Measurements from ENCODE around the gene TGFB1I1. TPM values are rescaled to one million over a fixed set of nuclear protein-coding genes. Genes with fewer than 3 reads are reported as not detected.

Gene TGFB1I1
- polyA plus RNA-seq (2013, experiment 1 of 2): 125 TPM
- polyA plus RNA-seq (2013, experiment 2 of 2): 118 TPM

DNA sequence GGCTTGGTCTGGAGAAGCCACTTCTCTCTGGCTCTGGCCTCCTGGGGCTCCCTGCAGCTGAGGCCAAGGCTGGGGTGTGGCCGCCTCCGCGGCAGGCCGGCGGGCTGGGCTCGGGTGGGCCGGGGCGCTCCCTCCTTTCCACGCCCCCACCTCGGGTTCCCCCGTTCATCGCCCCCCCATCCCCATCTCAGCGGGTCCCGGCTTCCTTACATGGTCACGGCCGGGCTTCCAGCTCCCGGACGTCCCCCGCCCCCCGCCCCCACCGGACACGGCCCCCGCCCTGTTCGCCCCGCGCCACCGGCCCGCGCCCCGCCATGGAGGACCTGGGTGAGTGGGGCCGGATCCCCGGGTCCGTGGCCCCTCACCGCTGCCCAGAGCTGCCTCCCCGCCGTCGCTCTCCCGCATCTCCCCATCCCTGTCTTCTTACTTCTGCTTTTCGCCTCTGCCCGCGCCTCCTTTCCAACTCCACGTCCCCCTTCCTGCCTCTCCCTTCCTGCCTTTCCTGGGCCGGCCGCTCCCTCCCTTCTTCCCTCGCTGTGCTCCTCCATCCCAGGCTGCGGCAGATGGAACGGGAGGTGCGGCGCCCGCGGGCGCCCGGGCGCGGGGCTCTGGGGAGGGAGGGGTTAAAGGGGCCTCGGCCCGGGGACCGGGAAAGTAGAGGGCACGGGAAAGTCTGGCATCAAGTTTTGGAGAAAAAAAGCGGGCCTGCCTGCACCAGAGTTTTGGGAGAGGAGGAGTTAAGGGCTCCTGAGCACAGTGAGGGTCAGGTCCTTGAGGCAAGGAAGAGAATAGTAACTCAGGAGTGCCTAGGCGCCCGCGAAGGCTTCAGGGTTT, at the start of gene TGFB1I1:
TGFB1I1 (plus strand) TSS at position 278 of the 834 bp plus-strand sequence; CDS start at position 315, 37 bp downstream.
- WGBS: 2% methylated on average over 36 of the region's 63 CpGs
- Histone ChIP-seq H2BK12ac (ENCODE audit: low read length in 2 of 2) (peak within 1 kb of the TSS; percentile 69 to 91), H3K27me3 (ENCODE audit: control insufficient read depth in 1 of 2, insufficient read depth in 1 of 2, low read length in 2 of 2) (no peaks in the 10 kb centered on the region), H2AK5ac (ENCODE audit: low read length, severe bottlenecking) (peak within 1 kb of the TSS; percentile 84), H3K4me2 (ENCODE audit: low read length, poor library complexity, severe bottlenecking) (peak within 1 kb of the TSS; percentile 84), H2BK5ac (ENCODE audit: low read depth, low read length, poor library complexity, severe bottlenecking) (peak within 1 kb of the TSS; percentile 81), H3K4me1 (ENCODE audit: control insufficient read depth, insufficient read depth, low read depth, low read length) (peaks cover 23% of the 10 kb centered on the region), H3K18ac (ENCODE audit: low read depth in 1 of 2, low read length in 2 of 2) (peak within 1 kb of the TSS; percentile 97 to 100), H3K27ac (ENCODE audit: low read length, poor library complexity, severe bottlenecking) (peak within 1 kb of the TSS; percentile 98), H4K8ac (ENCODE audit: low read length) (peak within 1 kb of the TSS; percentile 98), H4K91ac (ENCODE audit: low read length) (peak within 1 kb of the TSS; percentile 98), H3K4me3 (ENCODE audit: insufficient read depth in 1 of 2, low read depth in 1 of 2, low read length in 2 of 2) (peak within 1 kb of the TSS; percentile 77 to 88), H2BK120ac (ENCODE audit: low read depth, low read length) (peak within 1 kb of the TSS; percentile 83), H3K4ac (ENCODE audit: low read depth in 1 of 2, low read length in 2 of 2) (peak within 1 kb of the TSS; percentile 99), H3K79me1 (replicated peaks; ENCODE audit: low read length, poor library complexity, severe bottlenecking) (peaks cover 14% of the 10 kb centered on the region), H3K9me3 (ENCODE audit: control insufficient read depth, low read length) (no peaks in the 10 kb centered on the region), H2BK15ac (ENCODE audit: low read depth, poor library complexity, severe bottlenecking) (peak within 1 kb of the TSS; percentile 91), H3K23ac (ENCODE audit: low read length in 2 of 2) (peak within 1 kb of the TSS in 1 of 2 experiments; percentile 85), H3K9ac (ENCODE audit: low read length) (peak within 1 kb of the TSS; percentile 97), H2AFZ (ENCODE audit: low read depth, low read length) (peak within 1 kb of the TSS; percentile 73), H3K36me3 (ENCODE audit: control insufficient read depth in 1 of 2, insufficient read depth in 2 of 2, low read depth in 1 of 2, low read length in 2 of 2) (peaks cover 35 to 40% of the 10 kb centered on the region in 2 experiments), H3K14ac (ENCODE audit: low read length in 2 of 2) (peak within 1 kb of the TSS in 1 of 2 experiments; percentile 99)
- peak; percentile 78 for DNase-seq

DNA sequence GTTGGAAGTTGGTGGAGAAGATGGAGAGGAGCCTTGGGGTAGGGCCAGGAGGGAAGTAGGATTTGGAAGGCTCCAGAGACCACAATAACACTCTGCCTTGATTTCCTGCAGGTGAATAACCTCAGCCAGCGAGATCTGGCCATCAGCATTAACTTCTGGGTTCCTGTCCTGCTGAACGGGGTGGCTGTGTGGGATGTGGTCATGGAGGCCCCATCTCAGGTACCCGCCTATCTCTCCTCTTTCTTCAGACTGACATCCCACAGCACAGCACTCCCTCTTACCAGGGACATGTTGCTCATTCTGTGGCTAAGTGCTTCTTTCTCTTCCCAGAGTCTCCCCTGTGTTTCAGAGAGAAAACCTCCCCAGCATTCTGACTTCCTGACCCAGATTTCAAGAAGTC, 48.7 kb upstream of the TGFB1I1 start:
- no peak for DNase-seq
- Histone ChIP-seq H3K4ac (ENCODE audit: low read depth in 1 of 2, low read length in 2 of 2) (no peak overlapping the region), H2BK12ac (ENCODE audit: low read length in 2 of 2) (no peak overlapping the region), H4K91ac (ENCODE audit: low read length) (no peak overlapping the region), H4K8ac (ENCODE audit: low read length) (no peak overlapping the region), H2AK5ac (ENCODE audit: low read length, severe bottlenecking) (no peak overlapping the region), H3K4me2 (ENCODE audit: low read length, poor library complexity, severe bottlenecking) (no peak overlapping the region), H3K36me3 (ENCODE audit: control insufficient read depth in 1 of 2, insufficient read depth in 2 of 2, low read depth in 1 of 2, low read length in 2 of 2) (no peaks in the 10 kb centered on the region), H2BK5ac (ENCODE audit: low read depth, low read length, poor library complexity, severe bottlenecking) (no peak overlapping the region), H3K27ac (ENCODE audit: low read length, poor library complexity, severe bottlenecking) (no peak overlapping the region), H3K14ac (ENCODE audit: low read length in 2 of 2) (no peak overlapping the region), H3K23ac (ENCODE audit: low read length in 2 of 2) (no peak overlapping the region), H3K4me1 (ENCODE audit: control insufficient read depth, insufficient read depth, low read depth, low read length) (peaks cover 3% of the 10 kb centered on the region), H3K9me3 (ENCODE audit: control insufficient read depth, low read length) (peaks cover 19% of the 10 kb centered on the region), H3K9ac (ENCODE audit: low read length) (no peak overlapping the region), H3K79me1 (replicated peaks; ENCODE audit: low read length, poor library complexity, severe bottlenecking) (no peaks in the 10 kb centered on the region), H2AFZ (ENCODE audit: low read depth, low read length) (no peak overlapping the region), H3K18ac (ENCODE audit: low read depth in 1 of 2, low read length in 2 of 2) (no peak overlapping the region), H3K4me3 (ENCODE audit: insufficient read depth in 1 of 2, low read depth in 1 of 2, low read length in 2 of 2) (no peak overlapping the region), H3K27me3 (ENCODE audit: control insufficient read depth in 1 of 2, insufficient read depth in 1 of 2, low read length in 2 of 2) (peaks cover 7 to 46% of the 10 kb centered on the region in 2 experiments), H2BK15ac (ENCODE audit: low read depth, poor library complexity, severe bottlenecking) (no peak overlapping the region), H2BK120ac (ENCODE audit: low read depth, low read length) (no peak overlapping the region)
- 45% methylated on average over 2 of the region's 3 CpGs for WGBS

DNA sequence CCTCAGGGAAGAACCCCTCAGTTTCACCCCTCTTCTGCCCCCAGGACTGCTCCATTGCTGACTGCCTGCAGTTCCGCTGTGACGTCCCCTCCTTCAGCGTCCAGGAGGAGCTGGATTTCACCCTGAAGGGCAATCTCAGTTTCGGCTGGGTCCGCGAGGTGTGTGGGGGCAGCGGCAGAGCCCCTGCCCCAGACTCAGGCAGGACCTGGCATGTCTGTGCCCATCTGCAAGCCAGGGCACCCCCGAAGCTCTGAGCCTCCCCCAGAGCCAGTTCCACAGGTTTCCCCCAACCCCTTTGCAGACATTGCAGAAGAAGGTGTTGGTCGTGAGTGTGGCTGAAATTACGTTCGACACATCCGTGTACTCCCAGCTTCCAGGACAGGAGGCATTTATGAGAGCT, 48.2 kb upstream of the TGFB1I1 start:
- no peak overlapping the region for H4K91ac ChIP-seq (ENCODE audit: low read length)
- no peak overlapping the region for H3K18ac ChIP-seq (ENCODE audit: low read depth in 1 of 2, low read length in 2 of 2)
- H3K4me2 ChIP-seq (ENCODE audit: low read length, poor library complexity, severe bottlenecking): no peak overlapping the region
- no peak overlapping the region for H2BK12ac ChIP-seq (ENCODE audit: low read length in 2 of 2)
- H3K79me1 ChIP-seq (replicated peaks; ENCODE audit: low read length, poor library complexity, severe bottlenecking): no peaks in the 10 kb centered on the region
- H3K9ac ChIP-seq (ENCODE audit: low read length): no peak overlapping the region
- H2AFZ ChIP-seq (ENCODE audit: low read depth, low read length): no peak overlapping the region
- H3K23ac ChIP-seq (ENCODE audit: low read length in 2 of 2): no peak overlapping the region
- no peak overlapping the region for H3K14ac ChIP-seq (ENCODE audit: low read length in 2 of 2)
- WGBS: 86% methylated on average over 11 of the region's 12 CpGs
- no peak overlapping the region for H2BK15ac ChIP-seq (ENCODE audit: low read depth, poor library complexity, severe bottlenecking)
- H3K4ac ChIP-seq (ENCODE audit: low read depth in 1 of 2, low read length in 2 of 2): no peak overlapping the region
- peaks cover 11 to 48% of the 10 kb centered on the region in 2 experiments for H3K27me3 ChIP-seq (ENCODE audit: control insufficient read depth in 1 of 2, insufficient read depth in 1 of 2, low read length in 2 of 2)
- peaks cover 3% of the 10 kb centered on the region for H3K4me1 ChIP-seq (ENCODE audit: control insufficient read depth, insufficient read depth, low read depth, low read length)
- H3K4me3 ChIP-seq (ENCODE audit: insufficient read depth in 1 of 2, low read depth in 1 of 2, low read length in 2 of 2): no peak overlapping the region
- no peaks in the 10 kb centered on the region for H3K36me3 ChIP-seq (ENCODE audit: control insufficient read depth in 1 of 2, insufficient read depth in 2 of 2, low read depth in 1 of 2, low read length in 2 of 2)
- H2BK120ac ChIP-seq (ENCODE audit: low read depth, low read length): no peak overlapping the region
- peaks cover 19% of the 10 kb centered on the region for H3K9me3 ChIP-seq (ENCODE audit: control insufficient read depth, low read length)
- no peak overlapping the region for H2AK5ac ChIP-seq (ENCODE audit: low read length, severe bottlenecking)
- no peak overlapping the region for H3K27ac ChIP-seq (ENCODE audit: low read length, poor library complexity, severe bottlenecking)
- no peak for DNase-seq
- H2BK5ac ChIP-seq (ENCODE audit: low read depth, low read length, poor library complexity, severe bottlenecking): no peak overlapping the region
- H4K8ac ChIP-seq (ENCODE audit: low read length): no peak overlapping the region

DNA sequence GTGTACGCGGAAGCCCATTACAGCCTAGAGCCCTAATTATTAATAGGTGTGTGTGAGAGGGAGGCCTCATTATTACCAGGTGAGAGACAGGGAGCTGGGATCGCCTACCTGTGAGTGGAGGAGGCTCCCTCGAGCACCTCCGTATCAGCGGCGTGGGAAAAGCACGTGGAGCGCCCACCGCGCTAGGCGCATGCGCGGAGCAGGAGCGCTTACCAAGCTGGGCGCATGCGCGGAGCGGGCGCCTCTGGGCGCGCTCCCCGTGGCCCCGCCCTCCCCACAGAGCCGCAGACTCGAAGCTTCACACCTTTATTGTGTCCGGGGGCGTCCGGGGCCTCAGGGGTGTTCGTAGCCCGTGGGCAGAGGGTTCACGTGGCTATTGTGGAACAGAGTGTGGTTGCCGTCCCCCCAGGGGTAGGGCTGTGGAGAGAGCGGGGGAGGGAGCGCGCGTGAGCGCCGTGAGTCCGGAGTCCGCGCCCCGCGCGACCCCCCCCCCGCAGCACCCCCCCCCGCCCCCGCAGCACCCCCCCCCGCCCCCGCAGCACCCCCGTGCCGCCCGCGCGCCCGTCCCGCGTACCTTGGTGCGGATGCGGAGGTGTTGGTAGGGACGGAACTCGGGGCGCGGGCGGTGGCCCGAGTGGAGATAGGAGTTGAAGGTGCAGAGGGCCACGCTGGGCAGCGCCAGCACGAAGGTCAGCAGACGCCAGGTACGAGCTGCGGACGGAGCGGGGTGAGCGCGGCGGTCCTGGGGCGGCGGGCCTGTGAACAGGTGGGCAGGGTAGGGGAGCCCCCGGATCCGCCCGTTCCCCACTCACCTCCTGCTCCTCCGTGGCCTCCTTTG, 44.3 kb upstream of the TGFB1I1 start:
- Histone ChIP-seq H2BK5ac (ENCODE audit: low read depth, low read length, poor library complexity, severe bottlenecking) (no peak overlapping the region), H3K9ac (ENCODE audit: low read length) (no peak overlapping the region), H4K91ac (ENCODE audit: low read length) (no peak overlapping the region), H3K4me3 (ENCODE audit: insufficient read depth in 1 of 2, low read depth in 1 of 2, low read length in 2 of 2) (peak overlapping the region in 1 of 2 experiments; percentile 61), H3K27ac (ENCODE audit: low read length, poor library complexity, severe bottlenecking) (no peak overlapping the region), H3K18ac (ENCODE audit: low read depth in 1 of 2, low read length in 2 of 2) (no peak overlapping the region), H2BK120ac (ENCODE audit: low read depth, low read length) (no peak overlapping the region), H2AFZ (ENCODE audit: low read depth, low read length) (no peak overlapping the region), H4K8ac (ENCODE audit: low read length) (peak overlapping the region; percentile 13), H2AK5ac (ENCODE audit: low read length, severe bottlenecking) (no peak overlapping the region), H3K36me3 (ENCODE audit: control insufficient read depth in 1 of 2, insufficient read depth in 2 of 2, low read depth in 1 of 2, low read length in 2 of 2) (no peaks in the 10 kb centered on the region), H3K4me2 (ENCODE audit: low read length, poor library complexity, severe bottlenecking) (no peak overlapping the region), H3K4me1 (ENCODE audit: control insufficient read depth, insufficient read depth, low read depth, low read length) (peaks cover 3% of the 10 kb centered on the region), H3K23ac (ENCODE audit: low read length in 2 of 2) (no peak overlapping the region), H3K9me3 (ENCODE audit: control insufficient read depth, low read length) (peaks cover 5% of the 10 kb centered on the region), H3K79me1 (replicated peaks; ENCODE audit: low read length, poor library complexity, severe bottlenecking) (no peaks in the 10 kb centered on the region), H2BK12ac (ENCODE audit: low read length in 2 of 2) (no peak overlapping the region), H3K4ac (ENCODE audit: low read depth in 1 of 2, low read length in 2 of 2) (no peak overlapping the region), H3K27me3 (ENCODE audit: control insufficient read depth in 1 of 2, insufficient read depth in 1 of 2, low read length in 2 of 2) (peaks cover 22 to 34% of the 10 kb centered on the region in 2 experiments), H3K14ac (ENCODE audit: low read length in 2 of 2) (no peak overlapping the region), H2BK15ac (ENCODE audit: low read depth, poor library complexity, severe bottlenecking) (no peak overlapping the region)
- WGBS: 39% methylated on average over 53 of the region's 83 CpGs
- no peak for DNase-seq
